Ishikawa (cell line): ENCODE results near the gene NRG2.

ENCODE experiments used
- EP300 ChIP-seq: IDR thresholded peaks from 2 replicates; pipeline ENCODE4 v1.6.1; 2012; ENCODE audit warnings: borderline replicate concordance
- RAD21 ChIP-seq: IDR thresholded peaks from 2 replicates; pipeline ENCODE4 v1.6.1; 2012; ENCODE audit warnings: low read depth
- YY1 ChIP-seq: IDR thresholded peaks from 2 replicates; pipeline ENCODE4 v1.6.1; 2012; ENCODE audit warnings: low read depth
- TF ChIP-seq, protein P1 (sequence below): IDR thresholded peaks from 2 replicates; pipeline ENCODE4 v1.6.1; 2012; ENCODE audit warnings: low read depth, mild to moderate bottlenecking

- TF ChIP-seq EP300 (no peak), YY1 (no peak), RAD21 (no peak)
- TF ChIP-seq, protein P1, sequence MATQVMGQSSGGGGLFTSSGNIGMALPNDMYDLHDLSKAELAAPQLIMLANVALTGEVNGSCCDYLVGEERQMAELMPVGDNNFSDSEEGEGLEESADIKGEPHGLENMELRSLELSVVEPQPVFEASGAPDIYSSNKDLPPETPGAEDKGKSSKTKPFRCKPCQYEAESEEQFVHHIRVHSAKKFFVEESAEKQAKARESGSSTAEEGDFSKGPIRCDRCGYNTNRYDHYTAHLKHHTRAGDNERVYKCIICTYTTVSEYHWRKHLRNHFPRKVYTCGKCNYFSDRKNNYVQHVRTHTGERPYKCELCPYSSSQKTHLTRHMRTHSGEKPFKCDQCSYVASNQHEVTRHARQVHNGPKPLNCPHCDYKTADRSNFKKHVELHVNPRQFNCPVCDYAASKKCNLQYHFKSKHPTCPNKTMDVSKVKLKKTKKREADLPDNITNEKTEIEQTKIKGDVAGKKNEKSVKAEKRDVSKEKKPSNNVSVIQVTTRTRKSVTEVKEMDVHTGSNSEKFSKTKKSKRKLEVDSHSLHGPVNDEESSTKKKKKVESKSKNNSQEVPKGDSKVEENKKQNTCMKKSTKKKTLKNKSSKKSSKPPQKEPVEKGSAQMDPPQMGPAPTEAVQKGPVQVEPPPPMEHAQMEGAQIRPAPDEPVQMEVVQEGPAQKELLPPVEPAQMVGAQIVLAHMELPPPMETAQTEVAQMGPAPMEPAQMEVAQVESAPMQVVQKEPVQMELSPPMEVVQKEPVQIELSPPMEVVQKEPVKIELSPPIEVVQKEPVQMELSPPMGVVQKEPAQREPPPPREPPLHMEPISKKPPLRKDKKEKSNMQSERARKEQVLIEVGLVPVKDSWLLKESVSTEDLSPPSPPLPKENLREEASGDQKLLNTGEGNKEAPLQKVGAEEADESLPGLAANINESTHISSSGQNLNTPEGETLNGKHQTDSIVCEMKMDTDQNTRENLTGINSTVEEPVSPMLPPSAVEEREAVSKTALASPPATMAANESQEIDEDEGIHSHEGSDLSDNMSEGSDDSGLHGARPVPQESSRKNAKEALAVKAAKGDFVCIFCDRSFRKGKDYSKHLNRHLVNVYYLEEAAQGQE, result no peak
These were observed 78.0 kb downstream of the NRG2 start for GRCh38 chr5:139964994-139965565.
